ENCODE data around the gene DGKH. TPM values are rescaled to one million over a fixed set of nuclear protein-coding genes. Genes with fewer than 3 reads are reported as not detected.

The DGKH gene
- total and polyA plus RNA-seq, 2 of the 13 experiments (the other 11 are each of a cell fraction or from before 2014, with no cell fraction given) = 0.01 to 0.13 TPM

DNA sequence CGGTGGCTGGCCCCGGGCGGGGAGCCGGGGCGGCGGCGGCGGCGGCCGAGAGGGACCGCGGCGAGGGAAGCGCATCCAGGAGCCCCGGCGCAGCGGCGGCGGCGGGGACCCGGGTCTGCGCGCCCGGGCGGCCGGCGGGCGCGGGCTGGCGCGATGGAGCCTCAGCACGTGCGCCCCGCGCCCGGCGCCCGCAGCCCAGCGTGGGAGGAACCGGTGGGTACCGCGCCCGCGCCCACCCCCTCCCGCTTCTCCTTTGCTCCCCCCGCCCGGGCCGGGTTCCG, 7.8 kb upstream of the DGKH start:
- no peaks in the 10 kb centered on the region for H3K79me2 ChIP-seq (ENCODE audit: insufficient read depth, low read length)
- POLR2A ChIA-PET = no interaction called here
- H3K4me2 ChIP-seq (ENCODE audit: low read depth, low read length) = peak overlapping the region; percentile 75
- DNase-seq (ENCODE audit: low spot score) = no peak
- H3K4me1 ChIP-seq (ENCODE audit: insufficient read depth, low read length) = peaks cover 19% of the 10 kb centered on the region
- H3K27me3 ChIP-seq (ENCODE audit: control insufficient read depth in 1 of 2, insufficient read depth in 2 of 2, low read length in 2 of 2) = peaks cover 8 to 44% of the 10 kb centered on the region in 2 experiments; a peak in 4 of 5 replicates
- WGBS (ENCODE audit: low lambda C conversion rate) = 7% methylated on average over 3 of the region's 49 CpGs
- intact Hi-C loops (cut with micrococcal nuclease; ENCODE audit: unreplicated experiment) = loop anchor here (2.0 to 5.0 kb wide), 3 partner anchors 80 to 373 kb away; partner anchors contain the start of gene VWA8
- no peak overlapping the region for H2AFZ ChIP-seq (ENCODE audit: low read length)
- no TSS peak for BruUV-seq (replicated peaks)
- peak; percentile 6; the same call in 1 of the 3 replicates for ATAC-seq
- H3K4me3 ChIP-seq (replicated peaks in 1 of 3; ENCODE audit: insufficient read depth in 1 of 3, low read depth in 2 of 3, low read length in 3 of 3) = peak overlapping the region; percentile 50 to 71 (median 61); a peak in 4 of 6 replicates
- CTCF ChIA-PET (ENCODE audit: low intra/inter-chr PET ratio, low total read pairs) = no interaction called here
- in situ Hi-C loops (cut with HindIII; ENCODE audit: extremely low pct_ligation_motif_present, low pct_unique_long_range_greater_than_20kb) = no loop called here
- H3K36me3 ChIP-seq (replicated peaks in 1 of 2; ENCODE audit: control insufficient read depth in 1 of 2, insufficient read depth in 2 of 2, low read length in 2 of 2) = no peaks in the 10 kb centered on the region
- no peak for FAIRE-seq
- H3K9me3 ChIP-seq (ENCODE audit: low read length) = no peaks in the 10 kb centered on the region
- H3K27ac ChIP-seq (ENCODE audit: extremely low read length, insufficient read depth, low read length) = no peak overlapping the region
- H3K9ac ChIP-seq (ENCODE audit: insufficient read depth, low read depth, low read length) = no peak overlapping the region
- TF ChIP-seq, protein P1, sequence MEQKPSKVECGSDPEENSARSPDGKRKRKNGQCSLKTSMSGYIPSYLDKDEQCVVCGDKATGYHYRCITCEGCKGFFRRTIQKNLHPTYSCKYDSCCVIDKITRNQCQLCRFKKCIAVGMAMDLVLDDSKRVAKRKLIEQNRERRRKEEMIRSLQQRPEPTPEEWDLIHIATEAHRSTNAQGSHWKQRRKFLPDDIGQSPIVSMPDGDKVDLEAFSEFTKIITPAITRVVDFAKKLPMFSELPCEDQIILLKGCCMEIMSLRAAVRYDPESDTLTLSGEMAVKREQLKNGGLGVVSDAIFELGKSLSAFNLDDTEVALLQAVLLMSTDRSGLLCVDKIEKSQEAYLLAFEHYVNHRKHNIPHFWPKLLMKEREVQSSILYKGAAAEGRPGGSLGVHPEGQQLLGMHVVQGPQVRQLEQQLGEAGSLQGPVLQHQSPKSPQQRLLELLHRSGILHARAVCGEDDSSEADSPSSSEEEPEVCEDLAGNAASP (CRISPR knock-in tag; IDR thresholded peaks at IDR 0.05; ENCODE audit: borderline replicate concordance) = no peak
- TF ChIP-seq REL (CRISPR knock-in tag; conservative IDR thresholded peaks at IDR 0.05) = no peak
- no peaks in the 10 kb centered on the region for H4K20me1 ChIP-seq (ENCODE audit: insufficient read depth, low read length)

- Histone ChIP-seq H3K79me2 (ENCODE audit: insufficient read depth, low read length) (no peaks in the 10 kb centered on the region), H3K9ac (ENCODE audit: insufficient read depth, low read depth, low read length) (no peak overlapping the region), H4K20me1 (ENCODE audit: insufficient read depth, low read length) (no peaks in the 10 kb centered on the region), H3K36me3 (replicated peaks in 1 of 2; ENCODE audit: control insufficient read depth in 1 of 2, insufficient read depth in 2 of 2, low read length in 2 of 2) (no peaks in the 10 kb centered on the region), H2AFZ (ENCODE audit: low read length) (no peak overlapping the region), H3K4me1 (ENCODE audit: insufficient read depth, low read length) (peaks cover 19% of the 10 kb centered on the region), H3K9me3 (ENCODE audit: low read length) (no peaks in the 10 kb centered on the region), H3K27me3 (ENCODE audit: control insufficient read depth in 1 of 2, insufficient read depth in 2 of 2, low read length in 2 of 2) (peaks cover 8 to 44% of the 10 kb centered on the region in 2 experiments; a peak in 4 of 5 replicates), H3K4me3 (replicated peaks in 1 of 3; ENCODE audit: insufficient read depth in 1 of 3, low read depth in 2 of 3, low read length in 3 of 3) (peak overlapping the region; percentile 46 to 71 (median 50); a peak in 5 of 6 replicates), H3K4me2 (ENCODE audit: low read depth, low read length) (peak overlapping the region; percentile 75), H3K27ac (ENCODE audit: extremely low read length, insufficient read depth, low read length) (no peak overlapping the region)
- WGBS (ENCODE audit: low lambda C conversion rate) = 3% methylated on average over 38 of the region's 58 CpGs
- in situ Hi-C loops (cut with HindIII; ENCODE audit: extremely low pct_ligation_motif_present, low pct_unique_long_range_greater_than_20kb) = no loop called here
- peak; percentile 39 for ATAC-seq
- BruUV-seq (replicated peaks) = no TSS peak
- ChIA-PET POLR2A (no interaction called here), CTCF (ENCODE audit: low intra/inter-chr PET ratio, low total read pairs) (no interaction called here)
- intact Hi-C loops (cut with micrococcal nuclease; ENCODE audit: unreplicated experiment) = loop anchor here (2.0 to 5.0 kb wide), 3 partner anchors 80 to 374 kb away; partner anchors contain the start of gene VWA8
- DNase-seq (ENCODE audit: low spot score) = no peak
- FAIRE-seq = no peak
- TF ChIP-seq ZNF543 (CRISPR knock-in tag; IDR thresholded peaks at IDR 0.05) = no peak
- TF ChIP-seq ZNF549 (CRISPR knock-in tag; IDR thresholded peaks at IDR 0.05) = no peak
- TF ChIP-seq EZH2 (conservative IDR thresholded peaks at IDR 0.05; ENCODE audit: low read depth, low read length) = peak; percentile 95
- TF ChIP-seq ZNF343 (CRISPR knock-in tag; IDR thresholded peaks at IDR 0.05) = no peak
- no peak for TF ChIP-seq MXI1 (IDR thresholded peaks at IDR 0.05; ENCODE audit: borderline replicate concordance, low read depth, low read length)
- TF ChIP-seq SUZ12 (IDR thresholded peaks at IDR 0.05; ENCODE audit: low read depth, low read length) = no peak
- TF ChIP-seq, protein P2, sequence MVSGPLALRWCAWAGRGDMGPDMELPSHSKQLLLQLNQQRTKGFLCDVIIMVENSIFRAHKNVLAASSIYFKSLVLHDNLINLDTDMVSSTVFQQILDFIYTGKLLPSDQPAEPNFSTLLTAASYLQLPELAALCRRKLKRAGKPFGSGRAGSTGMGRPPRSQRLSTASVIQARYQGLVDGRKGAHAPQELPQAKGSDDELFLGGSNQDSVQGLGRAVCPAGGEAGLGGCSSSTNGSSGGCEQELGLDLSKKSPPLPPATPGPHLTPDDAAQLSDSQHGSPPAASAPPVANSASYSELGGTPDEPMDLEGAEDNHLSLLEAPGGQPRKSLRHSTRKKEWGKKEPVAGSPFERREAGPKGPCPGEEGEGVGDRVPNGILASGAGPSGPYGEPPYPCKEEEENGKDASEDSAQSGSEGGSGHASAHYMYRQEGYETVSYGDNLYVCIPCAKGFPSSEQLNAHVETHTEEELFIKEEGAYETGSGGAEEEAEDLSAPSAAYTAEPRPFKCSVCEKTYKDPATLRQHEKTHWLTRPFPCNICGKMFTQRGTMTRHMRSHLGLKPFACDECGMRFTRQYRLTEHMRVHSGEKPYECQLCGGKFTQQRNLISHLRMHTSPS (CRISPR knock-in tag; IDR thresholded peaks at IDR 0.05; ENCODE audit: low read depth) = no peak
- TF ChIP-seq, protein P3, sequence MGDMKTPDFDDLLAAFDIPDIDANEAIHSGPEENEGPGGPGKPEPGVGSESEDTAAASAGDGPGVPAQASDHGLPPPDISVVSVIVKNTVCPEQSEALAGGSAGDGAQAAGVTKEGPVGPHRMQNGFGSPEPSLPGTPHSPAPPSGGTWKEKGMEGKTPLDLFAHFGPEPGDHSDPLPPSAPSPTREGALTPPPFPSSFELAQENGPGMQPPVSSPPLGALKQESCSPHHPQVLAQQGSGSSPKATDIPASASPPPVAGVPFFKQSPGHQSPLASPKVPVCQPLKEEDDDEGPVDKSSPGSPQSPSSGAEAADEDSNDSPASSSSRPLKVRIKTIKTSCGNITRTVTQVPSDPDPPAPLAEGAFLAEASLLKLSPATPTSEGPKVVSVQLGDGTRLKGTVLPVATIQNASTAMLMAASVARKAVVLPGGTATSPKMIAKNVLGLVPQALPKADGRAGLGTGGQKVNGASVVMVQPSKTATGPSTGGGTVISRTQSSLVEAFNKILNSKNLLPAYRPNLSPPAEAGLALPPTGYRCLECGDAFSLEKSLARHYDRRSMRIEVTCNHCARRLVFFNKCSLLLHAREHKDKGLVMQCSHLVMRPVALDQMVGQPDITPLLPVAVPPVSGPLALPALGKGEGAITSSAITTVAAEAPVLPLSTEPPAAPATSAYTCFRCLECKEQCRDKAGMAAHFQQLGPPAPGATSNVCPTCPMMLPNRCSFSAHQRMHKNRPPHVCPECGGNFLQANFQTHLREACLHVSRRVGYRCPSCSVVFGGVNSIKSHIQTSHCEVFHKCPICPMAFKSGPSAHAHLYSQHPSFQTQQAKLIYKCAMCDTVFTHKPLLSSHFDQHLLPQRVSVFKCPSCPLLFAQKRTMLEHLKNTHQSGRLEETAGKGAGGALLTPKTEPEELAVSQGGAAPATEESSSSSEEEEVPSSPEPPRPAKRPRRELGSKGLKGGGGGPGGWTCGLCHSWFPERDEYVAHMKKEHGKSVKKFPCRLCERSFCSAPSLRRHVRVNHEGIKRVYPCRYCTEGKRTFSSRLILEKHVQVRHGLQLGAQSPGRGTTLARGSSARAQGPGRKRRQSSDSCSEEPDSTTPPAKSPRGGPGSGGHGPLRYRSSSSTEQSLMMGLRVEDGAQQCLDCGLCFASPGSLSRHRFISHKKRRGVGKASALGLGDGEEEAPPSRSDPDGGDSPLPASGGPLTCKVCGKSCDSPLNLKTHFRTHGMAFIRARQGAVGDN (CRISPR knock-in tag; IDR thresholded peaks at IDR 0.05) = peak; percentile 64
- no peak for TF ChIP-seq ZNF12 (CRISPR knock-in tag; IDR thresholded peaks at IDR 0.05)
These were observed 7.3 kb upstream of the DGKH start for GRCh38 chr13:42041011-42041683.
